Suppressor macrophage (primary cell): ENCODE results near the gene PPP1R1C.

ENCODE experiments used
- DNase-seq, 4 experiments: peaks; one replicate each; pipeline ENCODE4 v3.0.0-alpha.2; 2020 to 2022

The PPP1R1C gene

DNA sequence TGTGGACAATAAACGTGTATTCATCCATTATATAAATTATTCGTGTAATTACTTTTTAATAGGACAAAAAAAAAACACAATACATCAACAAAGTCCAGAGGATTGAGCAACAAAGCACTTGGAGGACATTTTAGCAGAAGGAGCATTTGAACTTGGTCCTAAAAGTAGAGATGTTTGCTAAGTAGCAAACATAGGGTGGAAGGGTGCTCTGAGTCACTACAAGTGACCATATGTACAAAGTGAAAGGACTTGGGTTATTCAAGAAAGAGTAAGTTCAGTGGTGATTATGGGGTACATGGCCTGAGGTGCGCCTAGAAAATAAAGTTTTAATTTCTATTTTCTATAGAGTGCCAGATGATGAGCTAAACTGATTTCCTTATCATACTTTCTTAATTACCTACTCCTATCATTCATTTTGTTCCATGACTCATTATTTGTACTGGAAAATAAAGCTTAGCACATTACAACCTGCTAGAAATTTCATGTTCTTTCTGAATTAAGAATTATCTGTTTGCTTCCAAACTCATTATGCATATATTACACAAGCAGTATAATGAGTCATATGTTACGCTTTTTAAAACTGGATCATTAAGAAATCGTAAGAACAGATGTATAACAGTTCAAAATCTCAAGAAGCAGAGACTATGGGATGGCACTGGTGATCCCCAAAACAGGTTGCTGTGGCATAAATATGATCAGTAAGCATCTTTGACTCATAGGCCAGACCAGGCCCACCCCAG is 13.1 kb upstream of the PPP1R1C start:
- DNase-seq, result no peak

DNA sequence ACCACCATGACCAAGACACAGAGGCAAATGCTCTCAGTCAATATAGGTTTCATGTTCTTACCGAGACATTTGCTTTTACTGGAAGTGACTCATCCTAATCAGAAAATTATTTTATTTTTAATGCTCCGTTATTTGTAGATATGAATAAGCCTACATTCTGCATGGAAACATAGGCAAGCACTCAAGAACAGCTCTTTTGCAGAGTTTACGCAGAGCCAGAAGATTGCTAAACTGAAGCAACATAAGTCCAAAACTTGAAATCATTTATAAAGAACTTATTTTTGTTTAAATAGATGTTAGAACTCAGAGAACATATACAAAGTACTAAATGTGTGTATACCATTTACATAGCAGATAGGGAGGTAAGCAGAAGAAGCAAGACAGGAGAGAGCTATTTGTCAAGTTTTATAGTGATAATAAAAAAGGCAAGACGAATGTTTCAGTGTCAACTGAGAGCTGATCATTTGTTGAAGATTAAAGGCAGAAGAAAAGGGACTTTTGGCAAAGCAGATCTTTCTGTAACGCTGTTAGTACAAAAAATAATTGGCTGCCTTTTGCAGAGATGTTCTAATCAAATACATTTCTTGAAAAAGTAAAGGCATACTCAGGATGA is 12.4 kb upstream of the PPP1R1C start:
- DNase-seq, result no peak

DNA sequence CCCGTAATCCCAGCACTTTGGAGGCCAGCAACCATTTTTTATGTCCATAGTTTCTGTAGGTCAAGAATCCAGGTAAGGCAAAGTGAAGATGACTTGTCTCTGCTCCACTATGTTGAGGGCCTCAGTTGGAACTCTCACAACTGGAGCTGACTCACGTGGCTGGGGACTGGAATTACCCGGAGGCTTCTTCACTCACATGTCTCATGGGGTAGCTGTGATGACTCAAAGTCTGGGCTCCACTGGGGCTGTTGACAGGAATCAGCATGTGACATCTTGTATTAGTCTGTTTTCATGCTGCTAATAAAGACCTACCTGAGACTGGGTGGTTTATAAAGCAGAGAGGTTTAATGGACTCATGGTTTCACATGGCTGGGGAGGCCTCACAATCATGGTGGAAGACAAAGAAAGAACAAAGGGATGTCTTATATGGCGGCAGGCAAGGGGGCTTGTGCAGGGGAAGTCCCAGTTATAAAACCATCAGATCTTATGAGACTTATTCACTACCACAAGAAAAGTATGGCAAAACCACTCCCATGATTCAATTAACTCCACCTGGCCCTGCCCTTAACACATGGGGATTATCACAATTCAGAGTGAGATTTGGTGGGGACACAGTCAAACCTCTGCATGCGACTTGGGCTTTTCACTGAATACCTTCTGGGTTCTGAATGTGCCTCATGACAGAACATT is 7.8 kb upstream of the PPP1R1C start:
- peak in 2 of 4 experiments; percentile 22 to 25 for DNase-seq

GRCh38 chr2:181978351-181979150 is 7.1 kb upstream of the PPP1R1C start:
- DNase-seq, result no peak

GRCh38 chr2:181984060-181984459 is 1.6 kb upstream of the PPP1R1C start:
- no peak for DNase-seq

- no peak for DNase-seq
Measured at GRCh38 chr2:181984814-181985631, 630 bp upstream of the PPP1R1C start.

DNA sequence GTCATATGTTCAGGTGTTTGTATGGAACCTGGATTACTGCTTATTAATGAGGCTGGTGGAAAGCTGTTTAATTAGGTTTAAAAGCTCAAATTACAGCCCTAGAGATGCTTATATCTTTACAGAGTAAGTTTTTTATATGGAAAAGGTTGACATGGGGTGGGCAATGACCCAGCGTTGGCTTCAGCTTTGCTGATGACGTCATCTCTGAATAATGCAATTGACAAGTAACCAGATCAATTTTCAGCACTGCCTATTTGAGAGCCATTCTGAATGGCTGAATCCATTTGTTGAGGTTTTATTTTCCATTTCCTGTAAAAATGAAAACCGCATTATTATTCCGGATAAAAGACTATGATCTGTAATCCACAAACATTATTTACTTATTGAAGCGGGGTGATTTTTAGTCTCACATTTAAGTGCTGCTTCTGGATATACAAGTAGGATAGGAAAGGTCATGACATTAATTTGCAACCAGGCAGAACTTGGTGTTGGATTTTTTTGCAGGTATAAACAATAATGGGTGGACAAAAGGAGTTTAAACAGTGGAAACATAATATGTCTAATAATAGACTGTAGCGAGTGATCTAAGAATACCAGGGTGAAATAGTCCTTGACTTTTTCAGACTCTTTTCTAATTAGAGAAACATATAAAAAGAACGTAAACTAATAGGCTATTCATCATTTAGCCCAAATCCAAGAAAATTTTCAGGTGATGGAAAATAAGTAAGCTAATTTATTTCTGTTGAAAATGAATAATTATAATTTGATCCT is 2.7 kb downstream of the PPP1R1C start:
- no peak for DNase-seq

- no peak for DNase-seq
Measured at GRCh38 chr2:181989099-181989498, 3.4 kb downstream of the PPP1R1C start.

DNA sequence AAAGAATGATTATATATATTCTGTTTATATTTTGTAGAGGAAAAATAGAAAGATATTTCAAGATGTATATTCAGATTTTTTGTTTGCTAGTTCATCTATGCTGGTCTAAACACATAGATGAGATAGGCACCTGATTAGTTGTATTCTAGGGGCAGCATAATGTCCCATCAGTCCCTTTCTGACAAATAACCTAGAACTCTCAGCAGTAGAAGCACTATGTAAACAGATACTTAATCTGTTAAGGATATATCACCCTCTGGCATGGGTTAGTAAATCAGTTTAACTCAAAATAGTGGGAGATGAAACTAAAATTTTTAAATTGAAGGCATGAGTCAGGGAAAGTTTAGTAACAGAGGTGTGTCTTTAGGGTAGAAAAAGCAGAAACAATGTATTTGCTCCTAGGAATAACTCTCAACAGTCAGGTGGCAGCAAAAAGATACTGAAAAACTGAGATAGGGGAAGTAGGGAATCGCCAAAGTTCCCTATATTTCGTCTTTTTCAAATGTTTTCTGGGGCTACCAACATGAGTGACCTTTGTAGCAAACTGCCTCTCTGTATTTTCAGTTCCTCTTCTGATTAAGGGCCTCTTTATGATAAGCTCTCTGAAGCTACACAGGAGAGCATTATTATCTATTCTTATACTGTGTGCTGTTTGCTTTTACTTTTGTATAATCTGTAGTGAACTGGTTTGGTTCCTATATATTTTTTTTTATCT is 5.7 kb downstream of the PPP1R1C start:
- DNase-seq, result peak; percentile 45 to 82 (median 66)

DNA sequence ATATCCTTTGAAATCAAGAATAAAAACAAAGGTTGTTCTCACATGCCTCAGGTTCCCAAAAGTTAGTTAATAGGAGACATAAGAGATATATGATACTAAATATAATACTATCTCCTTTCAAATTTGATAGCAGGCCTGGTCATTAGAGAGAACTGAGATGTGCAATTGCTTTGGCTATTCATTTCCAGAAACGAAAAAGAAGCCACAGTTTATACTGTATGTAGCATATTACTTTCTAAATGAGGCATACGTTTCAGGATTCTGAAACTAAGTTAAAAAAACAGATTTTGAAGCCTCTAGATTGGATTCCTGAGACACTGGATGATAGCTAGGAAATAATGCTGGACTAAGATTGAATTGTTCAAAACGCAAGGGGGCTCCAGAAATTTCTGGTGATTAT is 7.1 kb downstream of the PPP1R1C start:
- no peak for DNase-seq

- no peak for DNase-seq
Measured at GRCh38 chr2:181995289-181995688, 9.6 kb downstream of the PPP1R1C start.

- DNase-seq, result peak; percentile 4 to 53 (median 26)
Measured at GRCh38 chr2:181998041-181998835, 12.6 kb downstream of the PPP1R1C start.

- no peak for DNase-seq
Measured at GRCh38 chr2:181998891-181999654, 13.4 kb downstream of the PPP1R1C start.

GRCh38 chr2:181999911-182000310 is 14.3 kb downstream of the PPP1R1C start:
- no peak for DNase-seq

DNA sequence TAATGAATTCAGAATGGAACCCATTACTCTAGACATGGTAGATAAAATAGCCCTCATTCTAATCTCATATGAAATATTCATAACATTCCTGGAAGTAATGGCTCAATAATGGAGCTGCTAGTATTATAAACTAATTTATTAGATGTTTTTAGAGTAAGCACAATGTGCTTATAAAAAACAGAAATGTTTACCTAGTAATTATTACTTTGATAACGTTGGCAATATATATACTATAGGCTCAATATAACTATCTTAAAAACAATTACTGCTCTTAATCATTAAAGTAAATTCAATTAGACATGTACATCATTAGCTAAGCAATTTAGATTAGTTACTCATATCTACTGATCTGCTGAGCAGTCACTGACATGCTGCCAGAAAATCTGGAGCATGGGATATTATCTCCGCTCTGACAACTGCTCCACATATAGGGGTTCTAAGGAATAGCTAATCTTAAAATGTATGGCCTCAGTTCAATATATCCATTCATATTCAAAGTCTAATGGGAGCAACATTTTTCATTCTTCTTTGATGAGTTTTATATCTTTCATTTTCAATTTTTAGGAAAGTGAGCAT is 19.4 kb downstream of the PPP1R1C start:
- DNase-seq, result no peak

- no peak for DNase-seq
Measured at GRCh38 chr2:182006595-182007341, 21.1 kb downstream of the PPP1R1C start.

- DNase-seq, result no peak
Measured at GRCh38 chr2:182014284-182014683, 28.6 kb downstream of the PPP1R1C start.
